HG02759 (cell line): ENCODE data around the gene UGT2B17.
"Not testable (repeated sequence)": the region's sequence is repeated elsewhere in the genome, so short reads cannot be mapped to it uniquely, and the experiment has no call there.

Experiments used
- ATAC-seq: cut with Tn5 transposase; IDR thresholded peaks from one replicate; pipeline ENCODE4 v1.9.1; 2021; ENCODE audit warnings: mild to moderate bottlenecking, moderate library complexity; ENCODE audit not compliant: unreplicated experiment

UGT2B17 gene

DNA sequence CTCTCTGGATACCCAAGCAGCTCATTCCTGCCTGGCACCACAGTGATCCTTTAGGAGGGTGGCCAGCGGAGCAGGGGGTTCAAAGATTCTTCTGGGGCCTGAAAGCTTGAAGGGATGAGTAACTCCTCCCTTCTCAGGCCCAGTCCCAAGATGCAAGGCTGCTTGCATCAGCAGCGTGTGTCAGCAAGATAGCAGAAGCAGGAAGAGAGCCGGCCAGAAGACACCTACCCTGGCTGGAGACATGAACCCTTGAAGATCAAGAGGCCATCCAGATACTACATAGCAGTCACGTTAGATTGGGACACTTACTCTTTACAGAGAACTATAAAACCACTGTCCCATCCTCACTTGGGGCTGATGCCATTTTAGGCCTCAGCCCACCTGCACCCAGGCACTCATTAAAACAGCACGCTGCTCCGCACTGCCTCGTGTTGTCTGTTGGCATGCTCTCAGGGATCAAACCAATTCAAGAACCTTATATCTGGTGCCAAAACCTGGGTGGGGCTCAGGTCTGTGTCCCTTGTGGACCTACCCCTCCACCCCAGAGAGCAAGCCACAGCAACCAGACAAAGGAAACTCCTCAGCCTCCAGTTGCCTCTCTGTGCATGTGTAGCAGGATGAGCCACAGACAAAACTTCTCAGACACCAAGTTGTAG, 6.5 kb downstream of the UGT2B17 start:
- ATAC-seq = peak; percentile 72

DNA sequence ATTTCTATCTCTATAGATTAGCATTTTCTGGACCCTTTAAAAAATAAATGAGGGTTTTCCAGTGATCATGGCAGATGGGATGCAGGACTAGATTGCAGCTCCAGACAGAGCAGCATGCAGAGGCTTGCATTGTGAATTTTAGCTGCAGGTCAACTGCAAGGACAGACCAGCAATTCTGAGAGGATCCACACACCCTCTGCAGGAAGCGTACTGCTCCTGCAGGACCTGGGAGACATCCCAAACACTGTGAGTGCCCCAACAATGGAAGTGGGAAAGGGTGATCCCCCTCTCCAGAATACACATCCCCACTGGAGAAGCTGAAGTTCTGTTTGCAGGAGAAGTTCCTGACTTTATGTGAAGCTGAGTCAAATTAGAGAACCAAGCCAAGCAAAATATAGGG, 7.1 kb downstream of the UGT2B17 start:
- ATAC-seq = not testable (repeated sequence)

DNA sequence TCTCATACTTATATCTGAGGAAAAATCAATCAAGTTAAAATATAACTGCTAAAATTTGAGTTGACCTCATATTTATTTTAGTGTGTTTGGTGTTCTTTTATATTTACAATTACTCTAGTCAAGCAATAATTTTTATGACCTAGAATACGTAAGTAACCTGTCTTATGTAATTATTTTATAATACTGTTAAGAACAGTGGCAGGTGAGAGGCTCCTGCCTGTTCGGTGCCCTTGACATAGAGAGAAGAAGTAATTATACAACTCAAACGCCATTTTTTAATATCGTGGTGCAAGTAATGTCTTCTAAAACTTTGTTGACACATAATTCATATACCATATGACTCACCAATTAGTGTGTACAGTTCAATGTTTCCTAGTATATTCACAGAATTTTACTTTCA, 7.6 kb downstream of the UGT2B17 start:
- not testable (repeated sequence) for ATAC-seq

DNA sequence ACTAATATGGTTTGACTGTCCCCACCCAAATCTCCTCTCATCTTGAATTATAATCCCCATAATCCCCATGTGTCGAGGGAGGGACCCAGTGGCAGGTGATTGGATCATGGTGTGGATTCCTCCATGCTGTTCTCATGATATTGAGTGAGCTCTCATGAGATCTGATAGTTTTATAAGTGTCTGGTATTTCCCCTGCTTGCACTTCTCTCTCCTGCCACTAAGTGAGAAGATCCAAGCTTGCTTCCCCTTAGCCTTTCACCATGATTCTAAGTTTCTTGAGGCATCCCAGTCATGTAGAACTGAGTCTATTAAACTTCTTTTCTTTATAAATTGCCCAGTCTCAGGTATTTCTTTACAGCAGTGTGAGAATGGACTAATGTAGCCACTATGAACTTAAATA, 9.8 kb downstream of the UGT2B17 start:
- ATAC-seq = not testable (repeated sequence)

DNA sequence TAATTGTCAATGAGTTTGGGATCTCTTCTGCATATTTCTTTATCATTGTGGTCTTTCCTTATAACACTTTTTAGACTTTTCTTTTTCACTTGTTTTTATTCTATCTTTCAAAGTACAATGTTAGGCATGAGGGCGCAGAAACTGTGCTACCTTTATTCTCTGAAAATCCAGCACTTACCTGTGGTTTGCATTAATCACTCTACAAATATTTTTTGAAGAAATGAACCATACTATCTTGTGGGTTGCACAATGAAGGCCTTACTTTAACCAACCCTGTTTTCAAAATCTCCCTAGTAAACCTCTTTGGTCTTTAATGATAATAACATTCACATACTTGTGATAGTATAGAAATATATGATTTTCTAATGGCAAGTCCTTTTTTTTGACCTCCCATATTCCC, 11.0 kb downstream of the UGT2B17 start:
- not testable (repeated sequence) for ATAC-seq

DNA sequence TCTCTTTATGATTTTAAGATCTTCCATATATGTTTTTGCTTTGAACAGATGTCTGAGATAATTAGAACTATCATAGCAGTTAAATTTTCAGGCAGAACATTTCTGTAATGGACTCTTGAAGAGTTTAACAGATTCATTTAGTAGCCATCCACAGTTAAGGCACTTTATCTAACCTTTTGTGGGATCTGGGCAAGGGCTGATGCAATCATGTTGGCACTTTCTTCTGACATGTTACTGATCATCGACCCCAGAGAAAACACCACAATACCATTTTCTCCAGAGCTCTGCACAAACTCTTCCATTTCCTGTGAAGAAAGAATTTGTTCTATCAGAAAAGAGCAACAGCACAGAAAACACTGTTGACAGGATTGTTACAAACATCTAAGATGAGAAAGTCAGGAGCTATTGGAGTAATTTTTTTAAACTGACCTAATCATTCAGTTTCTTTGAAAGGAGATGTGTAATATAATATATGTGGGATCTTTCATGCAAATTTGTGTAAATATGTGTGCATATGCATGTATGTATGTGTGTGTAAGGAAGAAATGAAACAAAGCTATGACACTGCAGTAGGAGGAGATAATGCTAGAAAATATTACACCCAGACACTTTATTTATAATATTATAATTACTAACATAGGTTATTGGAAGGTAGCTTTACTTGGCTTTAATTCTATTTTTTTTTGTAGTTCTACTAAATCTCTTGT, 15.6 kb downstream of the UGT2B17 start:
- not testable (repeated sequence) for ATAC-seq

DNA sequence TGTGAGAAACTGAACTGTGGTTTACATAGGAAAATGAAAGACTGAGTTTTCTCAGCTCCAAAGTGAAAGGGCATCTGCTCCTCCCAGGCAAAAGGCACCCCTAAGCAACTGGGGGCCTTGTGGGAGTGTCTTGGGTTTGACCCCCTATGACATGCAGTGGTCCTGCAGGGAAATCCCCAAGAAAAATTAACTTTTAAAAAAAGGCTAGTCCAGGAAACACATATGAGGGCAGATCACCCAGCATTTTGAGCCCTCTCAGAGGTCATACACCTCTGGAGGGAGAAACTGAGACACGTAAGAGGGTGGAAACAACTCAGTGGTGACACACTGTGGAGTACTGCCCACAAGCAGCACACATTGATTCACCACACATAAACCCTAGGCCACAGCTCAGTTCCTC, 22.3 kb downstream of the UGT2B17 start:
- ATAC-seq = not testable (repeated sequence)

DNA sequence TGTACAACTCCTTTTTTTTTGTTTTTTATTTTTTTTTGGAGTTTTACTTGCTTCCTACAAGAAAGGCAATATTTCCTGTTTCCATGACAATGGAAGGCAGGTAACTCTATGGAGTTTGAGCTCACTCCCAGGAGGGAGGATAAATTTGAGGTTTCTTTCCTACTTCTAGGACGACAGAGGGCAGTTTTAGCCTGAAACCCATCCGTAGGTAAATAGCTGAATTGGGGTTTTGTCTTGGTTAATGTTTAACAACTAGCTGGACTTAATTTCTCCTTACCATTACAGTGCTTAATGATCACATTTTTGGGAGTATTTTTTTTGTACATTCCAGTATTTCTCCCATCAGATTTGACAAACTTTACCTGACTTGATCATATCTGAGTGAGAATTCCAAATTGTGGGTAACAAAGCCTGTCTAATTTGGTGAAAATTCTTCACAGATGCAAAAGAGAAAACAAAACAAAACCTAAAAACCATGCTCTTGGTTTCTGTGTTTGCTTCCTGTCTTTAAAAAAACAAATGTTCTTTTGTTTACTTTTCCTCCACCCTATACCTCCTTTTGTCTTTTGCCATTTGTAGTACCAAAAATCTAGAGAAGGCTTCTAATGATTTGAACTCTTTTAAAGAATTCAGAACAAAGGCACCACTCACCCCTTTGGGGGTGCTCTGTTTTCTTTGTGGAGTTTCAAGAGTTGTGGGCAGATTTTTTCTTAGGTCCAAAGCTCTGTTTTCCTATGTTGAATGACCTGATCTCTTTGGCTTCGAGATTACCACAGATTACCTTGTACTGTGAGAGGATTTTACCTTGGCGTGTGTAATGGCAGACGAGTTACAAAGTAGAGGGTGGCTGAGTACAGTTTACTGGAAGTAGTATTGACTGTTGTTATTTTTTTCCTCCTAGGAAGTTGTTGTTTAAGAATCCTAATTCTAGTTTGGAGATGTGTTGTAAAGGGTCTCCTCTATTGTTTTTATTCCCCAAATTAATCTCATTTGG, 23.0 kb downstream of the UGT2B17 start:
- peak; percentile 60 for ATAC-seq

DNA sequence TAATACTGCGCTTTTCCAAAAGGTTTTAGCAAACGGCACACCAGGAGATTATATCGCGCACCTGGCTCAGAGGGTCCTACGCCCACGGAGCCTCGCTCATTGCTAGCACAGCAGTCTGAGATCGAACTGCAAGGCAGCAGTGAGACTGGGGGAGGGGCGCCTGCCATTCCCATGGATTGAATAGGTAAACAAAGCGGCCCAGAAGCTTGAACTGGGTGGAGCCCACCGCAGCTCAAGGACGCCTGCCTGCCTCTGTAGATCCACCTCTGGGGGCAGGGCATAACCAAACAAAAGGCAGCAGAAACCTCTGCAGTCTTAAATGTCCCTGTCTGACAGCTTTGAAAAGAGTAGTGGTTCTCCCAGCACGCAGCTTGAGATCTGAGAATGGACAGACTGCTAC, 33.4 kb downstream of the UGT2B17 start:
- not testable (repeated sequence) for ATAC-seq

DNA sequence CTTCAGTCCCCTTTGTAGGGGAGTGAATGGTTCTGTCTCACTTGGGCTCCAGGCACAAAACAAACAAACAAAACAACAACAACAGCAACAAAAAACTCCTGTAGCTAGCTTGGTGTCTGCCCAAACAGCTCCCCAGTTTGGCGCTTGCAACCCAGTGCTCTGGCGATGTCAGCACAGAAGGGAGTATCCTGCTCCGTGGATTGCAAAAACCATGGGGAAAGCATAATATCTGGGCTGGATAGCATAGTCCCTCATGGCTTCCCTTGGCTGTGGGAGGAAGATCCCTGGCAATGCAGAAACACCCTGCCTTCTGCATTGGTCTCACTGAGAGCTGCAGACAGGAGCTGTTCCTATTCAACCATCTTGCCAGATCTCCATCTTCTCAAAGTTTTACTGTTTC, 39.7 kb downstream of the UGT2B17 start:
- no peak for ATAC-seq

DNA sequence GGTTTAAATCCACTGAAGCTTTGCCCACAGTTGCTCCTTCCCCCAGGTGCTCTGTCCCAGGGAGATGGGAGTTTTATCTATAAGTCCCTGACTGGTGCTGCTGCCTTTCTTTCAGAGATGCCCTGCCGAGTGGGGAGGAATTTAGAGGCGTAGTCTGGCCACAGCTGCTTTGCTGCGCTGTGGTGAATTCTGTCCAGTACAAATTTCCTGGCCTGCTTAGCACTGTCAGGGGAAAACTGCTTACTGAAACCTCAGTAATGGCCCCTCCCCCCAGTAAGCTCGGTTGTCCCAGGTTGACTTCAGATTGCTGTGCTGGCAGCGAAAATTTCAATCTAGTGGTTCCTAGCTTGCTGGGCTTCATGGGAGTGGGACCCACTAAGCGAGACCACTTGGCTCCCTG, 40.1 kb downstream of the UGT2B17 start:
- no peak for ATAC-seq

DNA sequence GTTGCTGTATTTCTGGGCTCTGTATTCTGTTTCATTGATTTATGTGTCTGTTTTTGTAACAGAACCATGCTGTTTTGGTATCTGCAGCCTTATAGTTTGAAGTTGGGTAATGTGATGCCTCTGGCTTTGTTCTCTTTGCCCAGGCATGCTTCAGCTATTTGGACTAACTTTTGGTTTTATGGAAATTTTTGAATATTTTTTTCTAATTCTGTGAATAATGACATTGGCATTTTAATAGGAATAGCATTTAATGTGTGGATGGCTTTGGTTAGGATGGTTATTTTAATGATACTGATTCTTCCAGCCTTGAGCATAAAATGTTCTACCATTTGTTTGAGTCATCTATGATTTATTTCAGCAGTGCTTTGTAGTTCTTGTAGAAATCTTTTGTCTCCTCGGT, 53.9 kb downstream of the UGT2B17 start:
- not testable (repeated sequence) for ATAC-seq

DNA sequence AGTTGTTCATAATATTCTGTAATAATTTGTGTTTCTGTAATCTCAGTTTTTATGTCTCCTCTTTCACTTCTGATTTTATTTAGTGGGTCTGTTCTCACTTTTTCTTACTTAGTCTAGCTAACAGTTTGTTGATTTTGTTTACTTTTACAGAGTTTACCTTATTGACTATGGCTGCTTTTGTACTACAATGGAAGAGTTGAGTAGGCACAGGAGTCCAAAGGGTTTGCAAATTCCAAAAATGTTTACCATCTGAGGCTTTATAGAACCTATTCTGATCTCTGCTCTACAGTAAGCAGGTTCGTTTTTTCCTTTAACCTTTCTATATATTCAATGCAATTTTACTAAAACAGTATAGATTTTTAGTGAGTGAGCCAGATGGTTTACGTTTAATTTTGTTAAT, 55.1 kb downstream of the UGT2B17 start:
- no peak for ATAC-seq

DNA sequence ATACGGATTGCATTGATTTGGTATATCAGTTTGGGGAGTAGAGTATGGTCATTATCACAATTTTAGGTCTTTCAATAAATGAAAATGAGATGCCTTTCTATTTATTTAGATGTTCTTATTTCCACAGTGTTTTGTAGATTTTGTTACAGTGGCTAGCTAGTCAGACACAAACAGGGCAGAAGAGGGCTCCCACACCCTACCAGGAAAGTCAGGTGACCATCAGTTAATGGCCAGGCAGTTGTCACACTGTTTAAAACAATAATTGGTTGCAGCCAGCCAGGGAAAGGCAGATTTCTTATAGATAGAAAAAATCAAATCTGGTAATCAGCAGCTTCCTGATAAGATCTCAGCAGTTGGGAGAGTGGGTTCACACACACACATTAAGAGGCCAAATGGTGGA, 57.2 kb downstream of the UGT2B17 start:
- ATAC-seq = no peak

DNA sequence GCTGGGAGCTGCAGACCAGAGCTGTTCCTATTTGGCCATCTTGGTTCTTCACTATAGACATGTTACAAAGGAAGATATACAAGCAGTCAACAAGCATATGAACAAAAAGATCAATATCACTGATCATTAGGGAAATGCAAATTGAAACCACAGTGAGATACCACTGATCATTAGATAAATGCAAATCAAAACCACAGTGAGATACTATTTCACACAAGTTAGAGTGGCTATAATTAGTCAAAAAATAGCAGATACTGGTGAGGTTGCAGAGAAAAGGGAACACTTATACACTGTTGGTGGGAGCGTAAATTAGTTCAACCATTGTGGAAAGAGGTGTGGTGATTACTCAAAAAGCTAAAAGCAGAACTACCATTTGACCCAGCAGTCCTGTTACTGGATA, 70.7 kb downstream of the UGT2B17 start:
- peak; percentile 59 for ATAC-seq

DNA sequence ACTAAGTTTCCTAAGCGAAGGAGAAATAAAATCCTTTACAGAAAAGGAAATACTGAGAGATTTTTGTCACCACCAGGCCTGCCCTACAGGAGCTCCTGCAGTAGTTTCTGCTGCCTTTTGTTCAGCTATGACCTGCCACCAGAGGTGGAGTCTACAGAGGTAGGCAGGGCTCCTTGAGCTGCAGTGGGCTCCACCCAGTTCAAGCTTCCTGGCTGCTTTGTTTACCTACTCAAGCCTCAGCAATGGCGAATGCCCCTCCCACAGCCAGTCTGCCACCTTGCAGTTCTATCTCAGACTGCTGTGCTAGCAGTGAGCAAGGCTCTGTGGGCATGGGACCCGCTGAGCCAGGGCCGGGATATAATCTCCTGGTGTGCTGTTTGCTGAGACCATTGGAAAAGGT, 71.3 kb downstream of the UGT2B17 start:
- not testable (repeated sequence) for ATAC-seq

DNA sequence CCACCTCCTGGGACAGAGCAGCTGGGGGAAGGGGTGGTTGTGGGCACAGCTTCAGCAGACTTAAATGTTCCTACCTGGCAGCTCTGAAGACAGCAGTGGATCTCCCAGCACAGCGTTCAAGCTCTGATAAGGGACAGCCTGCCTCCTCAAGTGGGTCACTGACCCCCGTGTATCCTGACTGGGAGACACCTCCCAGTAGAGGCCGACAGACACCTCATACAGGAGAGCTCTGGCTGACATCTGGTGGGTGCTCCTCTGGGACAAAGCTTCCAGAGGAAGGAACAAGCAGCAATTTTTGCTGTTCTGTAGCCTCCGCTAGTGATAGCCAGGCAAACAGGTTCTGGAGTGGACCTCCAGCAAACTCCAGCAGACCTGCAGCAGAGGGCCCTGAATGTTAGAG, 72.7 kb downstream of the UGT2B17 start:
- ATAC-seq = not testable (repeated sequence)

DNA sequence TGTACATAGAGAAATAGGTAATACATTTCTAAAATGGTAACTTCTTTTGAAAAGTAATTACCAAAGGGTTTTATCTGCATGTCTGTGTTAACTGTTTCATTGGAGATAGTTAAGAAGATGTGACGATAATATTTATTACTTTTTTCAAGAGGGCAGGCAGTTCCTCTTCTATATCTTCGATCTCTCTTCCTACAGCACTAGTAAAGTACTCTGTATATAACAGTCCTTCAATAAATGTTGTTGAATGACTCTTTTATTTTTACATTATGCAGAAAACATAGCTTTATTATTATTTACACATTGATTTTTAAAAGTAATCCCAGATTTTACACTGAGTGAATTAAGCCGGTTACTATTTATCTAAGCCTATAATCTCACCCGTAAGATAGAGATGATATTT, 77.1 kb downstream of the UGT2B17 start:
- no peak for ATAC-seq

DNA sequence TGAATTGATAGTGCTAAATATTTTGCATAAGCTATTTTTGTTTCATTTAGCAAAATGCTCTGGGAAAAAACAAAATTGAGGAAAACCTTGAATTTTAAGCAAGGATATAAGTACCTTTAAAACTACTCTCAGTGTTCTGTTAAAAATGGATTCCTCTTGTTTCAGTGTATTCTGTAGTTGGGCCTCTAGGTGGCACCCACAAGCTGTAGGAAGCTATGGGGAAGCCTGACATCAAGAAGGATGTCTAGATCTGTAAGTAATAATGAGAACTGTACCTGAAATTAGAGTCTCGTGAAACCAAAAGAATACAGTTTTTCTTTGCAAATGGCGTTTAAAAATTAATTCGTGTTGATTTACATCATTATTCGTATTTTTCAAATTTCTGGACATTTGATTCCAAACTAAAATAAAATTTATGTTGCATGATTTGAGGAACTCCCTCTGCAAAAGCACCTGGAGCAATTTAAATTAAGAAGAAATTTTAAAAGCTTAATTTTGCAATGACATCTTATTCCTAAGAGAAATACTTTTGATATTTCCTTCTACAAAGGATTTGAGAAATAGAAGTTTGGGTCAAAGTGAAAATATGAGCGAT, 77.6 kb downstream of the UGT2B17 start:
- peak; percentile 96 for ATAC-seq

DNA sequence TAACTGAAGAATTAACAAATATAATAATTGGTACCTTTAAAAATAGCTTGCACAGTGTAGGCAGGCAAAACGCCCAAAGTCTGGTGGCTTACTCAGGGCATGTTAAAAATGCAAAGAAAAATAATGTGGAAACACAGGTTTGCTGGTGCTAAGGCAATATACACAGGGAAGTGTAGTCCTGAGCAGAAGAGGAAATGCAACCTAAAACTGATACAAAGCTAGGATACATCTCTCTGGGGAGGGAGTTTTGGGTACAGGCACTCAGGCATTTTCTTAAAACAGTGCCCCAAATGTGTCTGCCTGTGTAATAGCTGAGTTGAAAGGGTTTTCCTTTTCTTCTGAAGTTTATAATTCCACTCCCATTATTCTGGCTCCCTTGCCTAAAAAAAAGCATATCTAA, 81.4 kb downstream of the UGT2B17 start:
- ATAC-seq = no peak

DNA sequence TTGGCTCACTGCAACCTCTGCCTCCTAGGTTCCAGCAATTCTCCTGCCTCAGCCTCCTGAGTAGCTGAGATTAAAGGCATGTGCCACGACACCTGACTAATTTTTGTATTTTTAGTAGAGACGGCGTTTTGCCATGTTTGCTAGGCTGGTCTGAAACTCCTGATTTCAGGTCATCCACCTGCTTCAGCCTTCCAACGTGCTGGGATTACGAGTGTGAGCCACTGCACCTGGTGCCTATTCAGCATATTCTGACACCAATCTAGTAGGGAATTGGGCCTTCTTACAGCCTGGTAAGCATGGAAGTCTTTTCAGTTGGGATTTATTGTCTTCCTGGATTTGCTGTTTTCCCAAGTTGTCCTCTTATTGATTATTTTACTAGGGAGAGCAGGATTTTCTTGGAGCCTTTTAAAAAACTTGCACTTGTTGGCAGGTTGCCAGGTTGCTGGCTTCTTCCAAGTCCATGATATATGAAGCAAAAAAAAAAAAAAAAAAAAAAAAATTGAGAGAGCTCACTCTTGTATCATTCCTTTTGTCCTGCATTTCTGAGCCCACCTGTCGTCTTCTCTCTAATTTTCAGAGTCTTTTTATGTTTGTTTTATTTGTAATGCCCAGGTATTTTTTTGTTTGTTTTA, 85.2 kb downstream of the UGT2B17 start:
- no peak for ATAC-seq
